H4 (cell line): ENCODE data around the gene HSP90AB1. TPM values are rescaled to one million over a fixed set of nuclear protein-coding genes. Genes with fewer than 3 reads are reported as not detected.

Source experiments
- DNase-seq: peaks from one replicate; pipeline ENCODE4 v3.0.0-alpha.2; 2015; ENCODE audit warnings: low spot score
- total RNA-seq: library from RNA; depleted of rRNA; stranded (reverse); fragments of >200 nt; shearing (Covaris generic); gene quantifications from 2 replicates; pipeline ENCODE4 v1.2.3, GENCODE V29; 2014; rRNA removed

The HSP90AB1 gene
- total RNA-seq, result 2,045 and 2,316 TPM in 2 replicates

- peak; percentile 99 for DNase-seq
Observed at GRCh38 chr6:44246663-44247337, at the start of gene HSP90AB1. HSP90AB1 (plus strand) TSS chr6:44247101; CDS start chr6:44248630, 1,529 bp downstream.

GRCh38 chr6:44198684-44199083 lies 48.2 kb upstream of the HSP90AB1 start:
- no peak for DNase-seq

GRCh38 chr6:44199883-44200282 lies 47.0 kb upstream of the HSP90AB1 start:
- DNase-seq, result no peak

GRCh38 chr6:44201200-44201599 lies 45.7 kb upstream of the HSP90AB1 start:
- no peak for DNase-seq

GRCh38 chr6:44201638-44202303 lies 45.1 kb upstream of the HSP90AB1 start:
- DNase-seq, result no peak

GRCh38 chr6:44202332-44202971 lies 44.4 kb upstream of the HSP90AB1 start:
- no peak for DNase-seq

- DNase-seq, result no peak
Observed at GRCh38 chr6:44202972-44203750, 43.7 kb upstream of the HSP90AB1 start.

- DNase-seq, result no peak
Observed at GRCh38 chr6:44203955-44204354, 42.9 kb upstream of the HSP90AB1 start.

- DNase-seq, result no peak
Observed at GRCh38 chr6:44207966-44208365, 38.9 kb upstream of the HSP90AB1 start.

- no peak for DNase-seq
Observed at GRCh38 chr6:44211284-44211683, 35.6 kb upstream of the HSP90AB1 start.

GRCh38 chr6:44214307-44214706 lies 32.6 kb upstream of the HSP90AB1 start:
- no peak for DNase-seq

GRCh38 chr6:44216677-44217331 lies 30.1 kb upstream of the HSP90AB1 start, which contains the start of gene MYMX:
MYMX (plus strand) TSS chr6:44216926; CDS start chr6:44217472, 546 bp downstream.
- no peak for DNase-seq

GRCh38 chr6:44217332-44218143 lies 29.4 kb upstream of the HSP90AB1 start:
- no peak for DNase-seq

GRCh38 chr6:44219053-44219814 lies 27.7 kb upstream of the HSP90AB1 start:
- DNase-seq, result no peak

- no peak for DNase-seq
Observed at GRCh38 chr6:44219815-44220784, 26.8 kb upstream of the HSP90AB1 start.

- no peak for DNase-seq
Observed at GRCh38 chr6:44220913-44221290, 26.0 kb upstream of the HSP90AB1 start.

GRCh38 chr6:44221291-44221960 lies 25.5 kb upstream of the HSP90AB1 start:
- DNase-seq, result peak; percentile 93

- DNase-seq, result no peak
Observed at GRCh38 chr6:44221961-44222335, 25.0 kb upstream of the HSP90AB1 start.
